GM19043 (cell line): Measurements from ENCODE around the gene EPHB2.
"Not testable (repeated sequence)": the region's sequence is repeated elsewhere in the genome, so short reads cannot be mapped to it uniquely, and the experiment has no call there.

Experiments
- ATAC-seq: cut with Tn5 transposase; IDR thresholded peaks from one replicate; pipeline ENCODE4 v1.9.1; 2021; ENCODE audit warnings: low read depth; ENCODE audit not compliant: unreplicated experiment

The EPHB2 gene

GRCh38 chr1:22831729-22832413 lies 121.2 kb downstream of the EPHB2 start:
- ATAC-seq = no peak

- ATAC-seq = no peak
These were observed 121.8 kb downstream of the EPHB2 start for GRCh38 chr1:22832414-22832786.

- no peak for ATAC-seq
These were observed 123.1 kb downstream of the EPHB2 start for GRCh38 chr1:22833699-22834098.

DNA sequence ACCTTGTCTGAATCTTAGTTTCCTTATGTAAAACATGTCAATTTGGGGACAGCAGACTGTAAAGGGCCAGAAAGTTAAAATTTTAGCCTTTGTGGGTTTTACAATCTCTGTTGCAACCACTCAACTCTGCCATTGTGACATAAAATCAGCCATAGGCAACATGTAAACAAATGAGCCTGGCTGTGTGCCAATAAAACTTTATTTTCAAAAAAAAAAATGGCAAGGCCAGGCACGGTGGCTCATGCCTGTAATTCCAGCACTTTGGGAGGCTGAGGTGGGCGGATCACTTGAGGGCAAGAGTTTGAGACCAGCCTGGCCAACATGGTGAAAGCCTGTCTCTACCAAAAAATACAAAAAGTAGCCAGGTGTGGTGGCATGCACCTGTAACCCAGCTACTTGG lies 123.8 kb downstream of the EPHB2 start:
- ATAC-seq = not testable (repeated sequence)

DNA sequence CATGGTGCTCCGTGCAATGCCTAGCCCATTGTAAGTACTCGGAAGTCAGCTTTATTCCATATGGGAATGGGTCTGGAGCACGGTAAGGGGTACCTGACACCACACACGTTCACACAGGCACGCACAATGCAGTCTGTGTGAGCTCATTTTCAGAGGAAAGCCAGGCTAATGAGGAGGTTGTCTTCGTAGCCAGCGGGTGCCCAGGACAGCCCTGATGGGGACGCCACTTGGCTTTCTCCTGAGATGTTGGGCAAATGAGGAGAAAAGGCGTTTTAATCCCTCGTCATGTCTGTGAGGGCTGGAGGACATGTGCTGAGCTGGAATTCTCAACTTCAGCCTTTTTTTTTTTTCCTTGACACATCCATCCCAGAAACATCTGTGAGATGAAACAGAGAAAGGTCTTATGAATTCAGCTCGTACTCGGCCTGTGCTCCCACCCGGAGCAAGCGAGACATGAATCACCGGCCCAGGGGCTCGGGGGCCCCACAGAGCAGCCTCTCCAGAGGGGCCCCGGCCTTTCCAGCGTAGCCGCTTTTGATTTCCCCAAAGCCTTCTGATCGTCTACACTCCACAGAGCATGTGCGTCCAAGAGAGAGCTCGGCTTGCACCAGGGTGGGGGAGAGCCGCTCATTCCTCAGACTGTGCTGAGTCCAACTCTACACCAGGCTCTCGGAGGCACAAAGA lies 125.1 kb downstream of the EPHB2 start:
- ATAC-seq = no peak

GRCh38 chr1:22836850-22837249 lies 126.2 kb downstream of the EPHB2 start:
- ATAC-seq = no peak

DNA sequence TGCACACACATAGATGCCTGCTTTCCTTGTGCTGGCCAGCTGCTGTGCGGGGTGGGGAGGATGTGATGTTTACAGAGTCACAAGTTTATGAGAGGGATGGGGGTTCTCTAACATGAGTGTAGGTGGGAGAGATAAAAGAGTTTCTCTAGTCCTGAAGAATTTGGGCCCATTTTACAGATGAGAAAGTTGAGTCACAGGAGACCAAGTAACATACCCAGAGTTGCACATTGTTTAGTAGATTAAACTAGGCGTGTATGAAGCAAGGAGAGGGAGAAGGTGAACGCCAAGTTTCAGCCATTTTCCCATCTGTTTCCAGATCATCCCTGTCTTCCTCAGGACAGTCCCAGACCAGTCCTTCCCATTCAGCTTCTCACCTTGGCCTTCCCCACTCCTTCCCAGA lies 126.7 kb downstream of the EPHB2 start:
- no peak for ATAC-seq

DNA sequence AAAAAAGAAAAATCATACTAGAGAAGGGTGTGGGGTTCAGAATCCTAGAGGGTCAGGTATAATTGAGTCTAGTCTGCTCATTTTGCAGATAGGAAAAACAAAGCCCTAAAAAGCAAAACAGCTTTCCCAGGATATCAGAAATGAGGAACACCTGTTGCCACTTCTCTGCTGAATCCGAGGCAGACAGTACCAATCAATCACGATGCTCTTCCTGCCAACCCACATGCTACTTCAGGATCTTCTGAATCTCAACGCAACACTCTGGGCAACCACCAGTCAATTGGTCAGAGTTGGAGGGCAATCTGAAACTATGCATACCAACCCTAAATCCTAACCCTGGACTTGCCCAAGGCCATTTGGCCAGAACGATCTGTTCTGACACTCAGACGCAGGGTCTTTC lies 128.3 kb downstream of the EPHB2 start:
- ATAC-seq = no peak

DNA sequence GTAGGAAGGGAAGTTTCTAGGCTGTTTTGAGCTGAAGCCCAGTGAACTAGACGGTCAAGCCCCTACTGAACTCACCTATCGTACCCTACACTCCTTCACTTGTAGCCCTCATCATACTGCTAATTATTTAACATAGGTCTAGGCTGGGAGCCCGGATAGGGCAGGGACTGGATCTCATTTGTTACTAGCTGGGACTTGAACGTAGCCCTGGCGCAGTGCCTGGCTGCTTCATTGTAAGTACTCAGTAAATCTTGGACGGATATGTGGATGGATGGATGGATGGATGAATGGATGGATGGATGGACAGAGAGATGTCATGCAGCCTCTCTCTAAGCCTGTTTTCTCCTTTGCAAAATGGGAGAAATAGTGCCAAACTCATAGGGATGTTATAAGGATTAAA lies 129.2 kb downstream of the EPHB2 start:
- ATAC-seq = no peak

DNA sequence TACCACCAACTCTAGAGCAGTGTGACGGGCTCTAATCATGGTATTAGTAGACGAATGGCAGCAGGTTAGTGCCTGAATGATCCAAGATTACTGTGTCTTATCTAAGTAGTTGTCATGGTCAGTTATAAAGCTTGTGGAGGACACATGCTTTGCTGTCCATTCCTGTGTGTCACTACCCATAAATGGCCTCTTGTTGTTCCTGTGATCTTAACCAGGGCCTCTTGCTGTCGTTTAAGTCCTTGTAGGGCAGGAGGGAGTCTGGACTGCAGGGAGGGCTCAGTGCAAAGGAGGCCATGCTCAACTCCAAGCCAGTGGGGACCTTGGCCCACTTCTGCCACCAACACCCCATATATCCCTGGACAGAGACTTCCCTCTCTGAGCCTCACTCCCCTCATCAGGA lies 130.5 kb downstream of the EPHB2 start:
- no peak for ATAC-seq

- ATAC-seq = no peak
These were observed 131.2 kb downstream of the EPHB2 start for GRCh38 chr1:22841860-22842281.

- ATAC-seq = not testable (repeated sequence)
These were observed 133.0 kb downstream of the EPHB2 start for GRCh38 chr1:22843441-22844183.

GRCh38 chr1:22844621-22845020 lies 134.0 kb downstream of the EPHB2 start:
- ATAC-seq = no peak

- no peak for ATAC-seq
These were observed 134.8 kb downstream of the EPHB2 start for GRCh38 chr1:22845398-22845935.

GRCh38 chr1:22846458-22846857 lies 135.8 kb downstream of the EPHB2 start:
- ATAC-seq = no peak

DNA sequence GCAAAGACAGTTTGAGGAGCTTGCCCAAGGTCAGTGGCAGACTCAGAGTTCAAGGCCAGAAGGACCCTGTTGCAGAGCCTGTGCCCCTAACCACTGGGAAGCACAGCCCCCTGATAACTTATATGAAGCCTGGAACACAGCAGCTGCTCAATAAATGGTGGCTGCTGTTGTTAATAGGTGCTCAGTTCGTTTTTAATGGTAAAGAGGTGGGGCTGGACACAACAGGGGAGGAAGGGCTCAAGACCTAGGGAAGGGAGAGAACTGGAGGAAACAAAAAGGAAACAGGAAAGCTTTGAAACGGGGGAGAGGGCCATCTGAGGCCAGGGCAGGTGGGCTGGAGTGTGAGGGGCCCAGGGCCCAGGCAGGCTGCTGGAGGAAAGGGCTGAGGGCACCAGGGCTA lies 136.6 kb downstream of the EPHB2 start:
- no peak for ATAC-seq

GRCh38 chr1:22847709-22848108 lies 137.1 kb downstream of the EPHB2 start:
- ATAC-seq = no peak

GRCh38 chr1:22848405-22848804 lies 137.8 kb downstream of the EPHB2 start:
- no peak for ATAC-seq

DNA sequence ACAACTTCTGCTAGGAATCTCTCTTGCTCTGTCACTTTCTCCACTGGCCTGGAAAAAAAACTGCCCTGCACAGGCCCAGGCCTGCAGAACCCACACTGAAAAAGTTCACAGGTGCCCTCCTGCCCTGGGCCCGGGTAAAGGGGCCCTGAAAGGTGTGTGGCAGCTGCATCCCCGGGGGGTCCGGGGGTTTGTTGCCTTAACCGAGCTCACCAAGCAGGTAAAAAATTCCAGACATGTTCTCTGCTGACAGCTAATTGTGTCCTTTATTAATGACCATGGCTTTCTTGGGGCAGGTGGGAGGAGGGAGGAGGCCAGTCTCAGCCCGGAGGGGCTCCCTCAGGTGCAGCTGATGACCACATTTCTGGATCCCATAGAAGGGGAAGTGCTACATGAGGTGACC lies 139.1 kb downstream of the EPHB2 start:
- ATAC-seq = no peak

DNA sequence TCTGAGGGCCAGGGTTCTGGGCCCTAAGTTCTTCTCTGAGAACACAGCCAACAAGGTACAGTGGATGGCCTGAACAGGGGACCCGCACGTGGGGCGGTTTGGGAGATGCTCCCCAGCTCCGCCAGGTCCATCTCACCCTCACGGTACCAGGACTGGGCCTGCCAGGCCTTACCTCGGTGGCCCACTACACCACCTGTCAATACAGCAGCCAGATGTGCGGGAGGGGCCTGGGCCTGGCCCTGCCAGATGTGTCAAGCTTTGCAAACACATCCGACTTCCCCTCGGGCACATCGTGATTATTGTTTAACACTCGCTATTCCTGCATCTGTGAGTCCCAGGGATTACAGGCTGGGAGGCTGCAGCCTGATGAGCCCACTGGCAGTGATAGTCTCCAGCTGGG lies 139.6 kb downstream of the EPHB2 start:
- ATAC-seq = no peak

GRCh38 chr1:22850681-22851080 lies 140.0 kb downstream of the EPHB2 start:
- ATAC-seq = no peak
